SK-N-SH treated with all-trans-retinoic acid at 6 μM for 48 hours (cell line): Measurements from ENCODE around the gene SETD4.

Experiments used
- ATAC-seq: fragments of 200-7000 bp; cut with Tn5 transposase; 3 replicates; pipeline ENCODE4 v1.9.1; 2020; ENCODE audit warnings: mild to moderate bottlenecking, moderate library complexity
- ARNTL ChIP-seq: fragments of 450-650 bp; formaldehyde crosslinking; IDR thresholded peaks from 2 replicates; pipeline ENCODE4 v1.5.0; 2020; ENCODE audit warnings: low read depth, mild to moderate bottlenecking, moderate library complexity, borderline replicate concordance
- BACH2 ChIP-seq: fragments of 250-450 bp; sonication (Bioruptor Pico); IDR thresholded peaks from 2 replicates; pipeline ENCODE4 v1.9.0; 2021; ENCODE audit warnings: mild to moderate bottlenecking, borderline replicate concordance
- CSDC2 ChIP-seq: fragments of 250-450 bp; sonication (Bioruptor Pico); IDR thresholded peaks from 2 replicates; pipeline ENCODE4 v1.5.0; 2020; ENCODE audit warnings: mild to moderate bottlenecking, moderate library complexity
- CSRNP3 ChIP-seq: fragments of 250-450 bp; sonication (Bioruptor Pico); IDR thresholded peaks from 2 replicates; pipeline ENCODE4 v1.5.1; 2021; ENCODE audit warnings: mild to moderate bottlenecking, moderate library complexity
- ESRRG ChIP-seq: fragments of 250-450 bp; sonication (Bioruptor Pico); IDR thresholded peaks from 2 replicates; pipeline ENCODE4 v1.6.1; 2021; ENCODE audit warnings: mild to moderate bottlenecking
- GLIS3 ChIP-seq: fragments of 250-450 bp; sonication (Bioruptor Pico); IDR thresholded peaks from 2 replicates; pipeline ENCODE4 v1.5.0; 2020; ENCODE audit warnings: mild to moderate bottlenecking, moderate library complexity
- ISL1 ChIP-seq: fragments of 250-450 bp; sonication (Bioruptor Pico); IDR thresholded peaks from 2 replicates; pipeline ENCODE4 v2.1.2; 2022; ENCODE audit warnings: mild to moderate bottlenecking, moderate library complexity
- OSR1 ChIP-seq: fragments of 250-450 bp; sonication (Bioruptor Pico); IDR thresholded peaks from 2 replicates; pipeline ENCODE4 v1.8.0; 2022; ENCODE audit warnings: moderate library complexity, mild to moderate bottlenecking, inconsistent platforms
- SNAI2 ChIP-seq: fragments of 250-450 bp; sonication (Bioruptor Pico); IDR thresholded peaks from 2 replicates; pipeline ENCODE4 v1.5.0; 2020; ENCODE audit warnings: mild to moderate bottlenecking, moderate library complexity
- TCF4 ChIP-seq: fragments of 250-450 bp; sonication (Bioruptor Pico); IDR thresholded peaks from 2 replicates; pipeline ENCODE4 v1.8.0; 2021; ENCODE audit warnings: mild to moderate bottlenecking, moderate library complexity, borderline replicate concordance
- TOX ChIP-seq: fragments of 250-450 bp; sonication (Bioruptor Pico); IDR thresholded peaks from 2 replicates; pipeline ENCODE4 v1.8.0; 2021; ENCODE audit warnings: mild to moderate bottlenecking, moderate library complexity, borderline replicate concordance
- TSHZ2 ChIP-seq: fragments of 250-450 bp; sonication (Bioruptor Pico); IDR thresholded peaks from 2 replicates; pipeline ENCODE4 v1.5.0; 2020; ENCODE audit warnings: mild to moderate bottlenecking, moderate library complexity
- ZC3H10 ChIP-seq: fragments of 250-450 bp; sonication (Bioruptor Pico); IDR thresholded peaks from 2 replicates; pipeline ENCODE4 v1.5.1; 2021; ENCODE audit warnings: mild to moderate bottlenecking, moderate library complexity
- ZFP3 ChIP-seq: fragments of 250-450 bp; sonication (Bioruptor Pico); IDR thresholded peaks from 2 replicates; pipeline ENCODE4 v1.5.0; 2020; ENCODE audit warnings: mild to moderate bottlenecking, moderate library complexity
- ZFP30 ChIP-seq: fragments of 450-650 bp; formaldehyde crosslinking; IDR thresholded peaks from 2 replicates; pipeline ENCODE4 v1.5.0; 2022; ENCODE audit warnings: mild to moderate bottlenecking, moderate library complexity
- ZNF565 ChIP-seq: fragments of 450-650 bp; formaldehyde crosslinking; conservative IDR thresholded peaks from 2 replicates; pipeline ENCODE4 v1.5.0; 2020; ENCODE audit warnings: low read depth, mild to moderate bottlenecking, moderate library complexity
- ZNF70 ChIP-seq: fragments of 450-650 bp; formaldehyde crosslinking; IDR thresholded peaks from 2 replicates; pipeline ENCODE4 v1.5.0; 2020; ENCODE audit warnings: mild to moderate bottlenecking, moderate library complexity
- TF ChIP-seq, protein P1 (sequence below): fragments of 250-450 bp; sonication (Bioruptor Pico); IDR thresholded peaks from 2 replicates; pipeline ENCODE4 v1.8.0; 2020; ENCODE audit warnings: mild to moderate bottlenecking, moderate library complexity, borderline replicate concordance
- TF ChIP-seq, protein P2 (sequence below): fragments of 250-450 bp; sonication (Bioruptor Pico); IDR thresholded peaks from 2 replicates; pipeline ENCODE4 v1.5.1; 2020; ENCODE audit warnings: low read depth, mild to moderate bottlenecking, moderate library complexity

Gene SETD4

DNA sequence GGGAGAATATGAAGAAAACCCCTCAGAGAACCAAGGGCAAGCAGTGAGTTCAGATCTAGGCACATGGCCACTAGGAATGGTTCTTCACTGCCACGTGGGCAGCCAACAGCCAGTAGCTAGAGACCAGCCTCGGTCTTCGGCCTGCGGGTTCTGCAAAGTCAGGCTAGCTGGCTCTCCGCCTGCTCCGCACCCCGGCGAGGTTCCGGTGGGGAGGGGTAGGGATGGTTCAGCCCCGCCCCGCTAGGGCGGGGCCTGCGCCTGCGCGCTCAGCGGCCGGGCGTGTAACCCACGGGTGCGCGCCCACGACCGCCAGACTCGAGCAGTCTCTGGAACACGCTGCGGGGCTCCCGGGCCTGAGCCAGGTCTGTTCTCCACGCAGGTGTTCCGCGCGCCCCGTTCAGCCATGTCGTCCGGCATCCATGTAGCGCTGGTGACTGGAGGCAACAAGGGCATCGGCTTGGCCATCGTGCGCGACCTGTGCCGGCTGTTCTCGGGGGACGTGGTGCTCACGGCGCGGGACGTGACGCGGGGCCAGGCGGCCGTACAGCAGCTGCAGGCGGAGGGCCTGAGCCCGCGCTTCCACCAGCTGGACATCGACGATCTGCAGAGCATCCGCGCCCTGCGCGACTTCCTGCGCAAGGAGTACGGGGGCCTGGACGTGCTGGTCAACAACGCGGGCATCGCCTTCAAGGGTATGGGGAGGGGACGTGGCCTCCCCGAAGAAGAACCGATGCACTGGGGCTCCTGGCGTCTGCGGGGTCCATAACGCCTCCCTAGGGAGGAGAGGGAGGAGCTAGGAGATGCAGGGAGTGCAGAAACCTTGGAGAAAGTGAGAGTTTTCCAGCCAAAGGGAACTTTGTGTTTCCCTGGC, 9.6 kb upstream of the SETD4 start, which contains the start of gene CBR1:
TSS of gene CBR1 (plus strand) at position 312 of the 871 bp plus-strand sequence. CDS start at position 404, 92 bp downstream.
- TF ChIP-seq TCF4 (CRISPR knock-in tag) (no peak), ARNTL (CRISPR knock-in tag) (no peak), ZFP3 (CRISPR knock-in tag) (peak; percentile 56; the same call in 1 of the 2 replicates), TSHZ2 (CRISPR knock-in tag) (peak; percentile 79; the same call in 1 of the 2 replicates), ZFP30 (CRISPR knock-in tag) (no peak)
- TF ChIP-seq, protein P1, sequence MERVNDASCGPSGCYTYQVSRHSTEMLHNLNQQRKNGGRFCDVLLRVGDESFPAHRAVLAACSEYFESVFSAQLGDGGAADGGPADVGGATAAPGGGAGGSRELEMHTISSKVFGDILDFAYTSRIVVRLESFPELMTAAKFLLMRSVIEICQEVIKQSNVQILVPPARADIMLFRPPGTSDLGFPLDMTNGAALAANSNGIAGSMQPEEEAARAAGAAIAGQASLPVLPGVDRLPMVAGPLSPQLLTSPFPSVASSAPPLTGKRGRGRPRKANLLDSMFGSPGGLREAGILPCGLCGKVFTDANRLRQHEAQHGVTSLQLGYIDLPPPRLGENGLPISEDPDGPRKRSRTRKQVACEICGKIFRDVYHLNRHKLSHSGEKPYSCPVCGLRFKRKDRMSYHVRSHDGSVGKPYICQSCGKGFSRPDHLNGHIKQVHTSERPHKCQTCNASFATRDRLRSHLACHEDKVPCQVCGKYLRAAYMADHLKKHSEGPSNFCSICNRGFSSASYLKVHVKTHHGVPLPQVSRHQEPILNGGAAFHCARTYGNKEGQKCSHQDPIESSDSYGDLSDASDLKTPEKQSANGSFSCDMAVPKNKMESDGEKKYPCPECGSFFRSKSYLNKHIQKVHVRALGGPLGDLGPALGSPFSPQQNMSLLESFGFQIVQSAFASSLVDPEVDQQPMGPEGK (CRISPR knock-in tag) = no peak
- peak; percentile 96 for ATAC-seq

DNA sequence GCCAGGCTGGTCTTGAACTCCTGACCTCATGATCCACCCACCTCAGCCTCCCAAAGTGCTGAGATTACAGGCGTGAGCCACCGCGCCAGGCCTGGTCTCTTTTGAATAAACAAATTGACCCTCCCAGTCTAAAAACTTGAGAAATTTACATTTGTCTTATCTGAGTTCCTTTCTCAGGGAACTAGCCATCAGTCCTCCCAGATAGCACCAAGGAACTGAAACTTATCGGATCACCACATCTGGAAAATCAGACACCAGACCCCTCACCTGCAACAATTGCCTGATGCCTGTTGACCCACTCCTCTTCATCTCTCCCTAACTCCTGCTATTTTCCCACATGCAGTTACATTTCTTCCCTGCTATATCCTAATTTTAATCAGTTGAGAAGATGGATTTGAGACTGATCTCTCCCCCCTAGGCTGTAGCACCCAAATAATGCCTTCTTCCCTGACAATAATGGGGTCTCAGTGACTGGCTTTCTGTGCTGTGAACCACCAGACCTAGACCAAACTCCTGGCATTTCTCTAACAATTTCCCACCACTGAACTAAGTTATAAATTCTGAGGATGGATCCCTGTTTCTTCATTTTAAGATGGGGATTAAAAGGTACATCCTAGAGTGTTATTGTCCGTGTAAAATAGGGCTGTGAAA, 8.5 kb upstream of the SETD4 start:
- no peak for TF ChIP-seq TCF4 (CRISPR knock-in tag)
- ATAC-seq = no peak

DNA sequence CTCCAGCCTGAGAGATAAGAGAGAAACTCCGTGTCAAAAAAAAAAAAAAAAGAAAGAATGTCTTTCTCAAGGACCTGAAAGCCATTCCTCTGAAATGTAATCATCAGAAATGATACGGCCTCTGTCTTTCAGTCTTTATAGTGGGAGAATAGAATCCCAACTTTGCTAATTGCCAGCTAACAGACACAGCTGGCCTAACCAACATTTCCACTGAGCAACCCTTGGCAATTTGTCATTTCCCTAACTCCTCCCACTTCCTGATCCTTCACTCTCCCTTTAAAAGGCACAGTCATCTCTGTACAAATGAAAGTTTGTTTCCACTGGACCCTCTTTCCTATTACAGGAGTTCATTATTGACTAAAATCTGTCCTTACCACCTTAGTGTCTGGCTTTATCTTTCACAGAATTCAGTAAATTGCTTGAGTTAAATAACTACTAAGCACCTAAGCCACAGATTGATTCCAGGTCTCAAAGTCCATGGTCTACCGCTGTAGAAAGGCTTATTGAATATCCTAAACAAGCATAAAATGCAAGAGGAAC, 5.2 kb upstream of the SETD4 start:
- no peak for ATAC-seq
- TF ChIP-seq, protein P1 (CRISPR knock-in tag) = no peak
- no peak for TF ChIP-seq ESRRG (CRISPR knock-in tag)
- no peak for TF ChIP-seq ISL1 (CRISPR knock-in tag)
- TF ChIP-seq TCF4 (CRISPR knock-in tag) = no peak
- TF ChIP-seq ZFP30 (CRISPR knock-in tag) = no peak
- TF ChIP-seq CSDC2 (CRISPR knock-in tag) = no peak
- no peak for TF ChIP-seq BACH2 (CRISPR knock-in tag)
- TF ChIP-seq, protein P2, sequence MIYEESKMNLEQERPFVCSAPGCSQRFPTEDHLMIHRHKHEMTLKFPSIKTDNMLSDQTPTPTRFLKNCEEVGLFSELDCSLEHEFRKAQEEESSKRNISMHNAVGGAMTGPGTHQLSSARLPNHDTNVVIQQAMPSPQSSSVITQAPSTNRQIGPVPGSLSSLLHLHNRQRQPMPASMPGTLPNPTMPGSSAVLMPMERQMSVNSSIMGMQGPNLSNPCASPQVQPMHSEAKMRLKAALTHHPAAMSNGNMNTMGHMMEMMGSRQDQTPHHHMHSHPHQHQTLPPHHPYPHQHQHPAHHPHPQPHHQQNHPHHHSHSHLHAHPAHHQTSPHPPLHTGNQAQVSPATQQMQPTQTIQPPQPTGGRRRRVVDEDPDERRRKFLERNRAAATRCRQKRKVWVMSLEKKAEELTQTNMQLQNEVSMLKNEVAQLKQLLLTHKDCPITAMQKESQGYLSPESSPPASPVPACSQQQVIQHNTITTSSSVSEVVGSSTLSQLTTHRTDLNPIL (CRISPR knock-in tag) = no peak

GRCh38 chr21:36064085-36064460, 3.7 kb upstream of the SETD4 start:
- ATAC-seq = no peak

GRCh38 chr21:36063375-36064084, 3.2 kb upstream of the SETD4 start:
- ATAC-seq = no peak
- TF ChIP-seq OSR1 (CRISPR knock-in tag) (no peak), SNAI2 (CRISPR knock-in tag) (no peak), ZNF565 (CRISPR knock-in tag) (no peak), CSDC2 (CRISPR knock-in tag) (no peak), ZNF70 (no peak), ESRRG (CRISPR knock-in tag) (no peak), CSRNP3 (no peak), ISL1 (CRISPR knock-in tag) (no peak), ARNTL (CRISPR knock-in tag) (no peak), BACH2 (CRISPR knock-in tag) (no peak), TOX (no peak)
- TF ChIP-seq, protein P1 (CRISPR knock-in tag) = no peak

More at GRCh38 chr21:36064085-36064460, 3.7 kb upstream of the SETD4 start:
- no peak for TF ChIP-seq GLIS3 (CRISPR knock-in tag)
- TF ChIP-seq ZC3H10 (CRISPR knock-in tag) = no peak
- no peak for TF ChIP-seq TCF4 (CRISPR knock-in tag)
- no peak for TF ChIP-seq ESRRG (CRISPR knock-in tag)
